Tongue (tissue), 2 donors: ENCODE measurements around the gene AHDC1. TPM values are rescaled to one million over a fixed set of nuclear protein-coding genes. Genes with fewer than 3 reads are reported as not detected.

Source experiments
- DNase-seq: peaks from one replicate; pipeline ENCODE4 v3.0.0-alpha.2; 2015
- total RNA-seq: library from RNA; depleted of rRNA; stranded (reverse); fragments of >200 nt; gene quantifications from one replicate; pipeline ENCODE4 v1.2.3, GENCODE V29; 2014

Gene AHDC1
- total RNA-seq, 1 donor from 2014 or later: 50.8 TPM

- DNase-seq: no peak
Measured at GRCh38 chr1:27531959-27532685, 71.8 kb downstream of the AHDC1 start.

GRCh38 chr1:27530192-27530591 lies 73.8 kb downstream of the AHDC1 start:
- no peak for DNase-seq

GRCh38 chr1:27529704-27530018 lies 74.3 kb downstream of the AHDC1 start:
- DNase-seq: no peak

GRCh38 chr1:27528818-27529703 lies 74.9 kb downstream of the AHDC1 start:
- peak; percentile 94 for DNase-seq

- DNase-seq: peak; percentile 81
Measured at GRCh38 chr1:27527890-27528817, 75.8 kb downstream of the AHDC1 start.

- peak; percentile 97 for DNase-seq
Measured at GRCh38 chr1:27527223-27527889, 76.6 kb downstream of the AHDC1 start.

- no peak for DNase-seq
Measured at GRCh38 chr1:27526569-27527222, 77.2 kb downstream of the AHDC1 start.

GRCh38 chr1:27525296-27526272 lies 78.4 kb downstream of the AHDC1 start:
- DNase-seq: peak; percentile 92

GRCh38 chr1:27523337-27524020 lies 80.5 kb downstream of the AHDC1 start:
- DNase-seq: no peak

- peak; percentile 96 for DNase-seq
Measured at GRCh38 chr1:27522432-27523336, 81.3 kb downstream of the AHDC1 start.

GRCh38 chr1:27521861-27522431 lies 82.0 kb downstream of the AHDC1 start:
- DNase-seq: no peak

GRCh38 chr1:27521336-27521831 lies 82.6 kb downstream of the AHDC1 start:
- DNase-seq: no peak

- DNase-seq: peak; percentile 82
Measured at GRCh38 chr1:27520651-27521050, 83.3 kb downstream of the AHDC1 start.

GRCh38 chr1:27519331-27520258 lies 84.3 kb downstream of the AHDC1 start:
- DNase-seq: peak; percentile 81

- no peak for DNase-seq
Measured at GRCh38 chr1:27518808-27519207, 85.1 kb downstream of the AHDC1 start.

- no peak for DNase-seq
Measured at GRCh38 chr1:27517907-27518718, 85.8 kb downstream of the AHDC1 start.
